ENCODE results near the gene DAZAP1. TPM values are rescaled to one million over a fixed set of nuclear protein-coding genes. Genes with fewer than 3 reads are reported as not detected.
A peak's percentile ranks its signal among the peaks of the same experiment; 100 is the strongest.

The DAZAP1 gene
- total RNA-seq, 1 donor = 40.9 TPM

DNA sequence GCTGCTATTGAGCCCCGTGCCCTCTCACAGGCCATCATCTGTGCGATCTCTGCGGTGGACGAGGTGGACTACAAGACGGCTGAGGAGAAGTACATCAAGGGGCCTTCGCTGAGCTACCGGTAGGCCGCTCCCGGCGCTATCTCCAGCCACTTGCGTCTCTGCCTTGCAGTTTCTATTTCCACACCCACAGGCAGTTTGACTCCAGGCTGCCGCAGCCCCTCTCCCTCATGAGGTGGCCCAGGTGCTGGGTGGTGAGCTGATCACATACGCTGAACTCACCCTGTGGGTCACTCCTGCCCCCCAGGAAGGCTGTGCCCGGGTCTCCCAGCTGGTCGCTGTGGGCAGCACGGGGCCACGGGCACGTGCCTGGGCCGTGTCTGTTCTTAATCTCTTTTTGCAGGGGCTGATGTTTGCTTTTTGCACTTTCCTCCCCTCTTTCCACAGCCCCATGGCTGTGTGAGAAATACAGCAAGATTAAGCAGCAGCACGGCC, 34.3 kb upstream of the DAZAP1 start:
- H3K4me1 ChIP-seq (ENCODE audit: insufficient read depth, low read length) = no peaks in the 10 kb centered on the region
- peaks cover 49% of the 10 kb centered on the region for H3K36me3 ChIP-seq (ENCODE audit: insufficient read depth, low read length)
- no peaks in the 10 kb centered on the region for H3K79me2 ChIP-seq (ENCODE audit: insufficient read depth, low read length)
- TF ChIP-seq, protein P1, sequence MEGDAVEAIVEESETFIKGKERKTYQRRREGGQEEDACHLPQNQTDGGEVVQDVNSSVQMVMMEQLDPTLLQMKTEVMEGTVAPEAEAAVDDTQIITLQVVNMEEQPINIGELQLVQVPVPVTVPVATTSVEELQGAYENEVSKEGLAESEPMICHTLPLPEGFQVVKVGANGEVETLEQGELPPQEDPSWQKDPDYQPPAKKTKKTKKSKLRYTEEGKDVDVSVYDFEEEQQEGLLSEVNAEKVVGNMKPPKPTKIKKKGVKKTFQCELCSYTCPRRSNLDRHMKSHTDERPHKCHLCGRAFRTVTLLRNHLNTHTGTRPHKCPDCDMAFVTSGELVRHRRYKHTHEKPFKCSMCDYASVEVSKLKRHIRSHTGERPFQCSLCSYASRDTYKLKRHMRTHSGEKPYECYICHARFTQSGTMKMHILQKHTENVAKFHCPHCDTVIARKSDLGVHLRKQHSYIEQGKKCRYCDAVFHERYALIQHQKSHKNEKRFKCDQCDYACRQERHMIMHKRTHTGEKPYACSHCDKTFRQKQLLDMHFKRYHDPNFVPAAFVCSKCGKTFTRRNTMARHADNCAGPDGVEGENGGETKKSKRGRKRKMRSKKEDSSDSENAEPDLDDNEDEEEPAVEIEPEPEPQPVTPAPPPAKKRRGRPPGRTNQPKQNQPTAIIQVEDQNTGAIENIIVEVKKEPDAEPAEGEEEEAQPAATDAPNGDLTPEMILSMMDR (IDR thresholded peaks at IDR 0.05; ENCODE audit: extremely low read depth, low read depth, low read length) = no peak
- H3K4me2 ChIP-seq (ENCODE audit: insufficient read depth, low read length) = no peak overlapping the region
- no peak overlapping the region for H2AFZ ChIP-seq (ENCODE audit: low read length)
- H4K20me1 ChIP-seq (ENCODE audit: insufficient read depth, low read length) = peaks cover 2% of the 10 kb centered on the region
- H3K4me3 ChIP-seq (ENCODE audit: insufficient read depth, low read length) = no peak overlapping the region
- no peak overlapping the region for H3K27ac ChIP-seq (ENCODE audit: low read depth, low read length)
- peak; percentile 71 for DNase-seq (ENCODE audit: insufficient read length, low spot score, missing footprints)
- no peaks in the 10 kb centered on the region for H3K27me3 ChIP-seq (ENCODE audit: insufficient read depth, low read length)
- H3K9me3 ChIP-seq (ENCODE audit: low read depth, low read length) = no peaks in the 10 kb centered on the region

DNA sequence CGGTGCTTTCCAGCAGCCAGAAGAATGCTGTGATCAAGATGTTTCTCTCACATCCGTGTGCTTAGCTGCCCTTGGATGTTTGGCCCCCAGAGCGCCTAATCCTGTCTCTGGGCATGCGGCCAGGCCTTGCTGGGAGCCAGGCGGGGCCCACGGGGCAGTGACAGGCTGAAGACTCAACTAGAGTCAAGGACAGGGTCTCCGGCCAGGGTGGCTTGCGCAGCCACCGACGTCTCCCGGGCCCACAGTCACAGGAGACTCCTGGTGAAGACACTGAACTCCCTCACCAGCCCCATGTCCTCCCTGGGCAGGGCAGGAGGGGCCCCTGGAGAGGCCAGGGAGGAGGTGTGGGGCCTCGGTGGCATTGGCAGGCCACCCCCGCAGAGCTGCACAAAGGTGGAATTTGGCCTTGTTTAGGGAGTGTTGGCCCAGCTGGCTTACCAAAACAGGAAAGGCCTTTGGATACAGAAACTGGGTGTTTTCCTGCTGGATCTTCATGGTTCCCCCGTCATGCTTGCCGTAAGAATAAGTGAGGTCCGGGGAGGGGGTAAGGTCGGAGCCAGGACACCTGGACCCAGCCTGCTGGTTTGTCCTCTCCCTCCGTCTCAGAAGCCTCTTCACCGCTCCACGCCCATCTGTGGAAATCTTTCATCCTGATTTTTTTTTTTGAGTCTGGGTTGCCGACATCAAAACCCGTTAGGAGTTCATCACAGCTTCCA, 33.7 kb upstream of the DAZAP1 start:
- H3K4me1 ChIP-seq (ENCODE audit: insufficient read depth, low read length) = no peaks in the 10 kb centered on the region
- no peaks in the 10 kb centered on the region for H3K9me3 ChIP-seq (ENCODE audit: low read depth, low read length)
- no peak for DNase-seq (ENCODE audit: insufficient read length, low spot score, missing footprints)
- H3K4me3 ChIP-seq (ENCODE audit: insufficient read depth, low read length) = no peak overlapping the region
- H2AFZ ChIP-seq (ENCODE audit: low read length) = no peak overlapping the region
- no peak overlapping the region for H3K27ac ChIP-seq (ENCODE audit: low read depth, low read length)
- peaks cover 49% of the 10 kb centered on the region for H3K36me3 ChIP-seq (ENCODE audit: insufficient read depth, low read length)
- no peaks in the 10 kb centered on the region for H3K79me2 ChIP-seq (ENCODE audit: insufficient read depth, low read length)
- H4K20me1 ChIP-seq (ENCODE audit: insufficient read depth, low read length) = peaks cover 2% of the 10 kb centered on the region
- TF ChIP-seq, protein P1 (IDR thresholded peaks at IDR 0.05; ENCODE audit: extremely low read depth, low read depth, low read length) = no peak
- no peaks in the 10 kb centered on the region for H3K27me3 ChIP-seq (ENCODE audit: insufficient read depth, low read length)
- no peak overlapping the region for H3K4me2 ChIP-seq (ENCODE audit: insufficient read depth, low read length)

DNA sequence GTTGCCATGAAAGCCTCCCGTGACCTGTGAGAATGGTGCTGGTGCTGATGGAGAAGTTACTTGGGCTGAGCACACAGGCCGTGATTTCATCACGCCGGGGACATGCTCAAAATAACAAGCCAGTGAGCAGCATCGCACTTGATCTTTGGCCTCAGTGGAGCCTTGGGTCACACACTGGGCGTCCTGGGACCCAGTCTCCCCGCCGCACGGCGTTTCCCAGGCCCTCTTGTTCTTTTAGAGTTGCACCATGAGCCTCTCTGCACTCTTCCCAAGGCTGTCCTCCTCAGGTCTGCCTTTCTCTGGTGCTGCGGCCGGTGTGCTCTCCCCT, 33.2 kb upstream of the DAZAP1 start:
- H3K4me1 ChIP-seq (ENCODE audit: insufficient read depth, low read length) = no peaks in the 10 kb centered on the region
- H3K4me3 ChIP-seq (ENCODE audit: insufficient read depth, low read length) = no peak overlapping the region
- H2AFZ ChIP-seq (ENCODE audit: low read length) = no peak overlapping the region
- H3K9me3 ChIP-seq (ENCODE audit: low read depth, low read length) = no peaks in the 10 kb centered on the region
- H3K4me2 ChIP-seq (ENCODE audit: insufficient read depth, low read length) = no peak overlapping the region
- no peaks in the 10 kb centered on the region for H3K27me3 ChIP-seq (ENCODE audit: insufficient read depth, low read length)
- TF ChIP-seq, protein P1 (IDR thresholded peaks at IDR 0.05; ENCODE audit: extremely low read depth, low read depth, low read length) = no peak
- peaks cover 2% of the 10 kb centered on the region for H4K20me1 ChIP-seq (ENCODE audit: insufficient read depth, low read length)
- H3K36me3 ChIP-seq (ENCODE audit: insufficient read depth, low read length) = peaks cover 47% of the 10 kb centered on the region
- no peaks in the 10 kb centered on the region for H3K79me2 ChIP-seq (ENCODE audit: insufficient read depth, low read length)
- H3K27ac ChIP-seq (ENCODE audit: low read depth, low read length) = no peak overlapping the region
- DNase-seq (ENCODE audit: insufficient read length, low spot score, missing footprints) = no peak

DNA sequence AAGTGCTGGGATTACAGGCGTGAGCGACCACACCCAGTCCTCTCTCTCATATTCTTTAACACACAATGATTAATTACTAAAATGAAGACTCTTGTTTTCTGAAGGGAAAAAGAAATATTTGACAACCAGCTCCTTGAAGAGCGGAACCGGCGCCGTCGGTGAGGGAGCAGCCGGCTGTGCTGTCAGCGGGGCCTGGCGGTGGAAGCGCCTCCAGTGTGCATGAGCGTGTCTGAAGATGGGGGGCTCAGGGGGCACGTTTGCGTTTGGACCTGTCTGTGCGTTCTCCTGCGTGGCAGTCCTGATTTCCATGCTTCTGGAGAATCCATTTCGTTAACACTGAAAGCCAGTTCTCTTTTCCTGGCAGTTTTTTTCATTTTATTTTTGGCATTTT, 31.0 kb upstream of the DAZAP1 start:
- Histone ChIP-seq H3K27me3 (ENCODE audit: insufficient read depth, low read length) (no peaks in the 10 kb centered on the region), H3K27ac (ENCODE audit: low read depth, low read length) (no peak overlapping the region), H3K4me2 (ENCODE audit: insufficient read depth, low read length) (no peak overlapping the region), H4K20me1 (ENCODE audit: insufficient read depth, low read length) (no peaks in the 10 kb centered on the region), H3K4me3 (ENCODE audit: insufficient read depth, low read length) (no peak overlapping the region), H2AFZ (ENCODE audit: low read length) (no peak overlapping the region), H3K79me2 (ENCODE audit: insufficient read depth, low read length) (no peaks in the 10 kb centered on the region), H3K9me3 (ENCODE audit: low read depth, low read length) (no peaks in the 10 kb centered on the region), H3K4me1 (ENCODE audit: insufficient read depth, low read length) (no peaks in the 10 kb centered on the region), H3K36me3 (ENCODE audit: insufficient read depth, low read length) (peaks cover 26% of the 10 kb centered on the region)
- TF ChIP-seq, protein P1 (IDR thresholded peaks at IDR 0.05; ENCODE audit: extremely low read depth, low read depth, low read length) = no peak
- no peak for DNase-seq (ENCODE audit: insufficient read length, low spot score, missing footprints)

All from osteoblast (primary cell).